ENCODE measurements around the gene TBCD.

The TBCD gene

GRCh38 chr17:82808921-82809905, 57.3 kb downstream of the TBCD start:
- in situ Hi-C loops (cut with HindIII; ENCODE audit: low sequenced_read_pairs), result no loop called here

DNA sequence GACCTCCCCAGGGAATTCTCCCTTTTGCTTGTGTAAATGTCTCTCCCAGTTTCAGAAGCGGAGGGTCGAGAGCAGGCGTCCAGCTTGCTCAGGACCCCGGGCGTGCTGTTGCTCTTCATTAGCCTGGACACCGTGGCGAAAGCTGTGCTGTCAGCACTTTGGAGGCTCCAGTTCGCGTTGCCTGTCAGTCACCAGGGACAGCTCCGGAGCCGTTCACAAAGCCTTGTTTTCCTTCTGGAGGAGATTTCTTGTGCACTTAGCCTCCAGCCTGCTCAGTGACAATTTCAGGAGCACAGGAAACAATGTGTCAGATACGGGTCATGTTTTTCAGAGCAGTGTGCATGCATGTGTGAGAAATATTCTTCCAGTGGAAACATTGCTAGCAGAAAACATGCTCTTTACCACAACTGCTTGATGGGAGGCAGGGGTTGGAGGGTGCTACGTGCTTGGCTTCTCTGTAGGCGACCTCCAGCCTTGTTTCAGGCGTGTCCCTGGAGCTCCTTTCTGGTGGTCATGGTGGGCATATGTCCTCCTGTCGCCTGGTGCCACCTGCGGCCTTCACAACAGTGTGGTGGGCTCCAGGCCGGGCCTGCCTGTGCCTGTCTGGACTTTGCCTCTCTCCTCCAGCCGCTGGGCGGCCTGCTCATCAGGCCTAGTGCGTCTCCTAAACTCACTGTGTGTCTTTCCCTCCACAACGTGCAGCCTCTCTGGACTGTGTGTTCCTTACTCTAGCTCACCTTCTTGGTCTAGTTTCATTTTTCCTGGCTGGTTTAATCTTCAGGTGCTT, 59.0 kb downstream of the TBCD start:
- in situ Hi-C loops (cut with HindIII; ENCODE audit: low sequenced_read_pairs), result no loop called here

- in situ Hi-C loops (cut with HindIII; ENCODE audit: low sequenced_read_pairs), result no loop called here
Measured at GRCh38 chr17:82812058-82812457, 60.2 kb downstream of the TBCD start.

DNA sequence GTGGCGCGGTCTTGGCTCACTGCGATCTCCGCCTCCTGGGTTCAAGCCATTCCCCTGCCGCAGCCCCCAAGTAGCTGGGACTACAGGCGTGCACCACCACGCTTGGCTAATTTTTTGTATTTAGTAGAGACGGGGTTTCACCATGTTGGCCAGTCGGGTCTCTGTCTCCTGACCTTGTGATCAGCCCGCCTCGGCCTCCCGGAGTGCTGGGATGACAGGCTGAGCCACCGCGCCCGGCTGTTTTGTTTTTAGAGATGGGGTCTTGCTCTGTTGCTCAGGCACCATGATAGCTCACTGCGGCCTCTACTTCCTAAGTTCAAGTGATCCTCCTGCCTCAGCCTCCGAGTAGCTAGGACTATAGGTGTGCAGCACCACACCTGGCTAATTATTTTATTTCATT, 60.7 kb downstream of the TBCD start:
- in situ Hi-C loops (cut with HindIII; ENCODE audit: low sequenced_read_pairs), result no loop called here

- in situ Hi-C loops (cut with HindIII; ENCODE audit: low sequenced_read_pairs), result no loop called here
Measured at GRCh38 chr17:82813299-82814051, 61.6 kb downstream of the TBCD start.

GRCh38 chr17:82814834-82815233, 63.0 kb downstream of the TBCD start:
- in situ Hi-C loops (cut with HindIII; ENCODE audit: low sequenced_read_pairs), result no loop called here

DNA sequence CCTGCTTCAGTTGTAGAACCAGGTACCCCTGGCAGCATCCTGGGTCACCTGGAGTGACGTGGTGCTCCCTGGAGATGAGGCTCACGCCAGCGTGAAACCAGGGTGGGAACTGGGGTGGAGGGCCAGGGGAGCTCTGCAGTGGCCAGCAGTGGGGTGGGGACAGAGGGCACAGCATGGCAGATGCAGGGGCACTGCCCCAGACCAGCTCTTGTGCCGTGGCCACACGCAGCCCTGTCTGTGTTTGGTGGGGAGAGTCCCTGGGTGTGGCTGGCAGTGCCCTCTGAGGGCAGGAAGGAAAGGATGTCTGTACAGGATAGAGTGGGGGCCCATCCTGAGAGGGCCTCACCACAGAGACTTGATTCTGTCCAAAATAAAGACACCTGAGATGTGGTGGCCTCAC, 63.5 kb downstream of the TBCD start:
- in situ Hi-C loops (cut with HindIII; ENCODE audit: low sequenced_read_pairs), result no loop called here

DNA sequence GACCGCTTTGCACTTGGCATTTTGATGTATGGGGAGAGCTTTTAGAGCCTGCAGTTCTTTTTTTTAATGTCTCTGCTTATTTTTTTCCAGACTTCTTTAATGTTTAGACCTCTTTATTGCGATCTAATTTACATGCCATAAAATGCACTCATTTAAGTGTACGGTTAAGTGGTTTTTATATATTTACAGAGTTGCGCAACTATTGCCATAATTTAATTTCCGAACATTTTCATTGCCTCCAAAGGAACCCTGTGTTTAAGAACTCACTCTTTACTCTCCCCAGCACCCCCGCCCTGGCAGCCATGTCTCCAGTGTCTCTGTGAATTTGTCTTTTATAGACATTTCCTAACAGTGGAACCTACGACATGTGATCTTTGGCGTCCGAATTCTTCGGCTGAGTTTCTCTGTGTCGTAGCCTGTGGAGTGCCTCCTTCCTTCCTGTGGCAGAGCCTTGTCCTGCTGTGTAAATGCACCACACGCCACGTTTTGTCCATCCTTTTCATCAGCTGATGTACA, 64.0 kb downstream of the TBCD start:
- in situ Hi-C loops (cut with HindIII; ENCODE audit: low sequenced_read_pairs), result no loop called here

DNA sequence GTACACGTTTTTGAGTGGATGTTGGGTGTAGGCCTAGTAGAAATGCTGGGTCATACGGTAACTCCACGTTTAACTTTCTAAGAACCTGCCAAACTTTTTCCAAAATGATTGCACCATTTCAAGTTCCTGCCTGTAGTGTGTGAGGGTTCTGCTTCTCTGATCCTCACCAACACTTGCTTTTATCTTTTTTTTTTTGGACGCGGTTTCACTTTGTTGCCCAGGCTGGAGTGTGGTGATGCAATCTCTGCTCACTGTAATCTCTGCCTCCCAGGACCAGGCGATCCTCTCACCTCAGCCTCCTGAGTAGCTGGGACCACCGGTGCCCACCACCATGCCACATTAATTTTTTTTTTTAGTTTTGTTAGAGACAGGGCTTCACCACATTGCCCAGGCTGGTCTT, 64.5 kb downstream of the TBCD start:
- in situ Hi-C loops (cut with HindIII; ENCODE audit: low sequenced_read_pairs), result no loop called here

GRCh38 chr17:82817947-82818346, 66.1 kb downstream of the TBCD start:
- in situ Hi-C loops (cut with HindIII; ENCODE audit: low sequenced_read_pairs), result no loop called here

GRCh38 chr17:82820278-82821251, 68.7 kb downstream of the TBCD start:
- in situ Hi-C loops (cut with HindIII; ENCODE audit: low sequenced_read_pairs), result no loop called here

- in situ Hi-C loops (cut with HindIII; ENCODE audit: low sequenced_read_pairs), result no loop called here
Measured at GRCh38 chr17:82821554-82821953, 69.7 kb downstream of the TBCD start.

GRCh38 chr17:82822281-82822680, 70.4 kb downstream of the TBCD start:
- in situ Hi-C loops (cut with HindIII; ENCODE audit: low sequenced_read_pairs), result no loop called here

DNA sequence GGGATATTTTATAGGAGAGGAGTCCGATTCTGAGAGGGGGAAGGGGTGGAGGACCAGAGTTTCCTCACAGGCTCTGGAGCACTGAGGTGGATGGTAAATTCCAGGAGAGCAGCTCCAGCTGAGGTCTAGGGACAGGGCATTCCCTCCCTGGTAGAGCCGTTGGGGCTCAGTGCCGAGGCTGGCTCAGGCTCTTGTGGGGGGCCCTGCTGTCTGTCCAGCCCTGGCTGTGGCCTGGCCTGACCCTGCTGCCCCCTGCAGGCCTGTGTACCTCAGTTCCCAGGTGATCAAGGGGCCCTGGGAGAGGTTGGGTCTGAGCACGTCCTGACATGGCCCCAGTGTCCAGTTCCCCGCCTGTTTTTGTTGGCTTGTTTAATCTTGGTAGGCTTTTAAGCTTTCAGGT, 71.1 kb downstream of the TBCD start:
- in situ Hi-C loops (cut with HindIII; ENCODE audit: low sequenced_read_pairs), result no loop called here

- in situ Hi-C loops (cut with HindIII; ENCODE audit: low sequenced_read_pairs), result no loop called here
Measured at GRCh38 chr17:82825540-82826124, 73.8 kb downstream of the TBCD start.

GRCh38 chr17:82826211-82826610, 74.3 kb downstream of the TBCD start:
- in situ Hi-C loops (cut with HindIII; ENCODE audit: low sequenced_read_pairs), result no loop called here

DNA sequence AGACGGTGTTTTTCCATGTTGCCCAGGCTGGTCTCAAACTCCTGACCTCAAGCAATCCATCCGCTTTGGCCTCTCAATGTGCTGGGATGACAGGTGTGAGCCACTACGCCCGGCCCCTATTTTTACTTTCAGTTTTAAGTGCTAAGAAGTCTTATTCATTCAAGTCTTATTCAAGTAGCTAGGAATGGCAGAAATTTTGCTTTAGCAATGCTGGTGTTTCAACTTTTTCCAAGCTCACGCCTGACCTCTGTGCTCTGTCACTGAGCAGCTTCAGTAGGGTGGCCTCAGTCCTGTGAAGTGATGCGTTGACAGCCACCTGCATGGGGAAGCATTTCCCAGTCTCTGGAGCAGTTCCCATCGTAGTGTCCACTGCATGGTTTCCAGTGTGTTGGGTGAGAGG, 75.1 kb downstream of the TBCD start:
- in situ Hi-C loops (cut with HindIII; ENCODE audit: low sequenced_read_pairs), result no loop called here

DNA sequence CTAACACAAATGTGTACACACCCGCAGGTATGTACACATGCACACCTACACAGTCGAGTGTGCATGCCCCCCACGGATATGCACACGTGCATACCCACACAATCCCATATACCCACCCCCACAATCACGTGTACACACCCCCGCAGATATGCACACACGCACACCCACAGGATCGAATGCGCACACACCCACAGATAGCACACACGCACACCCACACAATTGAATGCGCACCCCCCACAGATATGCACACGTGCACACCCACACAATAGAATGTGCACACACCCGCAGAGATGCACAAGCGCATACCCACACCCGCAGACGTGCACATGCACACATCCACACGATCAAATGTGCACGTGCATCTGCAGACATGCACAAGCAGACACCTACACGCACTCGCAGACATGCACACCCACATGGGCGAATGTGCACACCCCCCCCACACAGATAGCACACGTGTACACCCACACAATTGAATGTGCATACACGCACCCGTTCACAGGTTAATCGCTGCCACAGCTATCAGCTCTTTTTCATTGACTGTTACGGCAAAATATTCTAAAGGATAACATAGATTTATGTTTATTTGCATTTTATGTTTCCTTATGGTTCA, 77.1 kb downstream of the TBCD start:
- in situ Hi-C loops (cut with HindIII; ENCODE audit: low sequenced_read_pairs), result no loop called here

GRCh38 chr17:82830249-82830661, 78.4 kb downstream of the TBCD start:
- in situ Hi-C loops (cut with HindIII; ENCODE audit: low sequenced_read_pairs), result loop anchor here (10.0 kb wide), 1 partner anchor 485 kb away; no protein-coding TSS in a partner anchor

Data from DLD1 (cell line).